Measurements from ENCODE around the gene MS4A4E. TPM values are rescaled to one million over a fixed set of nuclear protein-coding genes. Genes with fewer than 3 reads are reported as not detected.
"Not testable (repeated sequence)": the region's sequence is repeated elsewhere in the genome, so short reads cannot be mapped to it uniquely, and the experiment has no call there.

MS4A4E gene
- total RNA-seq, 1 experiment from 2014 or later: not detected

GRCh38 chr11:60175860-60176275 is 67.1 kb downstream of the MS4A4E start:
- no peak for DNase-seq (ENCODE audit: low read depth)

DNA sequence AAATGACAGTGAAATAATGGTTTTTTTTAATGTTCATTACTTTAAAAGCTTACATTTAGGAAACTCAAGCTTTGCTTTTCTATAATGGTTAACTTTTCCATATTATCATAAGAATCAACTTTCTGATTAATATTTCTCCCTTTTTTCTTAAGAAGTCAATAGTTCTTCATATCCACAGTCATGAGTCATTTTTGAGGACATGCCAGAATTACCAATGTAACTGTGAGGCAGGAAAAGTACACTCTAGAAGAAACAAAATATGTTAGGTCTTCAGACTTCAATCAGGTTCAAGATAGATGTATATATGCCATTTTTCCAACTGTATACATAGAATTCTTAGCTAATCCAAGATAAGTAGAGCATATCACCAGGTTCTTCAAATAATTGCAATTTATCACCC is 70.9 kb downstream of the MS4A4E start:
- DNase-seq (ENCODE audit: low read depth): no peak

DNA sequence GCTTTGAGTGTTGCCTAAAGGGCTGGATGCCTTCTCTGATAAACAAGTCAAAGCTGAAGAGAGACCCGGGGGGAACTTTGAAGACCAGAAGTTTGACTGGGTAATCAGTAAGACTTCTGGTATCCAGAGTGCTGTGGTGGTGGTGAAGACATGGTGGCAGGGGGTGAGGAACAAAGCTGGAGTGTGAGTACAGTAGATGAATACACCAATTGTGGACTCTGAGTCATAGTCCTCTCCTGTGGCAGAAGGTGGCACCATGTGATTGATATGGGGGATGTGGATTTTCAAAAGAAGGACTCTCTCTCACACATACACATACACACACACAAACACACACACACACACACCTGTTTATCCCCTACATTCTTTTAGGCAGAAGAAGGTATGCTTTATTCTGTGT is 72.4 kb downstream of the MS4A4E start:
- no peak for DNase-seq (ENCODE audit: low read depth)

- DNase-seq (ENCODE audit: low read depth): peak; percentile 59
Measured at GRCh38 chr11:60169264-60169915, 73.5 kb downstream of the MS4A4E start.

DNA sequence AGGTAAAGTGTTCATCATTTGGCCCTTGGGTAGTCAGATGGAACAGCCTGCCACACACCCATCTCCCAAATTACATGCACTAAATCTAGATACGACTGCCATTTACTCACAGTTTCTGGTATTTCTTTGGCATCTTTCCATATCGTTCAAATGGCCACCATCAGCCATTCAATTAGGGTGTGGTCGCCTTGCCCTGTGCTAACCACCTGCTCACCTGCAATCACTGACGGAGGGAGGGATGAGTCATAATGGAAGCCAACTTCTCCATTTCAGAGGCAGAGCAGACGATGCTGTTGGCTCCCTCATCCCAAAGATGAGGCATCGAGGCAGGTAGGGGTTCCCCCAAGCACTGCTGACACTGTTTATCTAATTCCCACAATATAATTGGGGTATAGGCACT is 74.6 kb downstream of the MS4A4E start:
- no peak for DNase-seq (ENCODE audit: low read depth)

DNA sequence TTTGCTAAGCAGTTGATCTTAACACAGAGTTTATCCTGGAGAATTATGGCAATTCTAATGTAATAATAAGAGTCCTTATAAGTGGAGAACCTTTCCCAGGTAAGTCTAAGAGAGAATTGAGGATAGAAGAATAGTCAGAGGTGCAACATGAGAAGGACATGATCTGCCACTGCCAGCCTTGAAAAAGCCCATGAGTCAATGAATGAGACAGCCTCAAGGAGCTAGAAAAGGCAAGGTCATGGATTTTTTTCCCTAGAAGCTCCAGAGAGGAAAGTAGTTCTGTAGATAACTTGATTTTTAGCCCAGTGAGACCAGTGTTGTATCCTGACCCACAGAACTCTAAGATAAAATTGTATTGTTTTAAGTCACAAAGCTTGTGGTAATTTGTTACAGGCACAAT is 77.0 kb downstream of the MS4A4E start:
- DNase-seq (ENCODE audit: low read depth): peak; percentile 12

- peak; percentile 8 for DNase-seq (ENCODE audit: low read depth)
Measured at GRCh38 chr11:60165538-60165937, 77.4 kb downstream of the MS4A4E start.

- peak; percentile 18 for DNase-seq (ENCODE audit: low read depth)
Measured at GRCh38 chr11:60164550-60165075, 78.3 kb downstream of the MS4A4E start.

DNA sequence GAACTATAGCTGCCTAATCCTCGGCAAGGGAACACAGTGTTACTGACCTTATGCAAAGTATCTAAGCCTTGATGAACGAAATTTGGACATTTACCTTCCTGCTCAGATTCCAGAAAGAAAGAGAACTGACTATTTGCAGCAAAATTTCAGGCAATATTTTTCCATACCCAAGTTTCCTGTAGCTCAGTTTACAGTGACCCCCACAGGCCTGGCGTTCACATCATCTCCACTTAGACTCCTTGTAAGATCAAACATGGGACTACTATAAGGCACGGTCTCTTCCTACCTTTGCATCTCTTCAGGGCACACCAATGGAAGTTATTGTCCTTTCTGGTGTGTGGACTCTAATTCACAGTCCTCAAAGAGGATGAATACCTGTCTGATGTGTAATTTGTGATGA is 81.2 kb downstream of the MS4A4E start:
- no peak for DNase-seq (ENCODE audit: low read depth)

- no peak for DNase-seq (ENCODE audit: low read depth)
Measured at GRCh38 chr11:60161107-60161506, 81.8 kb downstream of the MS4A4E start.

DNA sequence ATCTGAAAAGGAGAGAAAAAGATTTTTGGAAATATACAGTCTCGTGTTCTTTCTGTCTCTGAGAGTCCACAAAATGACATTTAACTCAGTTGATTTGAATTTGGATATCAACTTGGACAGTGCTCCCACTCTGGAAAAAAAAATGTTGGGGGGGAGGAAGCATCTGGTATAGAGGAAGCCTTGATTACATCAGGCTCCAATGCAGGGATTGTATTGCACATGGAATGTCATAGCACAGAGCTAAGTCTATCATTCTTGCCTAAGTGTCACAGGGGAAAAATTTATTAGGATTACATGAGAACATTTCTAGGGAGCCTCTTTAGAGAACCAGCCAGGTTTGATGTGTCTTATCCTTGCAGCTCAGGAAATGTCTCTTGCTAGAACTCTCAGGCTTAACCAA is 83.1 kb downstream of the MS4A4E start:
- no peak for DNase-seq (ENCODE audit: low read depth)

- DNase-seq (ENCODE audit: low read depth): no peak
Measured at GRCh38 chr11:60159284-60159683, 83.7 kb downstream of the MS4A4E start.

GRCh38 chr11:60158636-60159035 is 84.3 kb downstream of the MS4A4E start:
- no peak for DNase-seq (ENCODE audit: low read depth)

- no peak for DNase-seq (ENCODE audit: low read depth)
Measured at GRCh38 chr11:60155931-60156330, 87.0 kb downstream of the MS4A4E start.

- DNase-seq (ENCODE audit: low read depth): not testable (repeated sequence)
Measured at GRCh38 chr11:60152727-60153126, 90.2 kb downstream of the MS4A4E start.

DNA sequence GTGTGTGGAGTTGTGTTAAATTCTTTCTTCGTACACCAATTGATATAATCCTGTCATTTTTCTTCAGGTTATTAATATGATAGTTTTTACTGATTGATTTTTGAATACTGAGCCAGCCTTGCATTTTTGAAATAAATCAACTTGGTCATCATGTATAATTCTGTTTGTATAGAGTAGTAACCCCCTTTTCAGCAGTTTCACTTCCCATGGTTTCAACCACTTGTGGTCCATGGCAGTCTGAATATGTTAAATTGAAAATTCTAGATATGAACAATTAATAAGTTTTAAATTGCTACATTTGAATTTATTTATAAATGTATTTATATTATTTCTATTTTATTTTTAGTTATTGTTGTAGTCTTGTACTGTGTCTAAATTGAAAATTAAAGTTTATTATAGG is 92.7 kb downstream of the MS4A4E start:
- no peak for DNase-seq (ENCODE audit: low read depth)

Other genes with a start within 250 kb of the MS4A4E start
- not detected in 2 replicates for gene OOSP4B, start 226.0 kb downstream of the MS4A4E start, total RNA-seq (2014; rRNA removed; shearing (Covaris generic))
- not detected in 2 replicates for gene OOSP2, start 202.7 kb downstream of the MS4A4E start, total RNA-seq (2014; rRNA removed; shearing (Covaris generic))
- not detected in 2 replicates for gene MS4A3, start 186.5 kb downstream of the MS4A4E start, total RNA-seq (2014; rRNA removed; shearing (Covaris generic))
- gene MS4A2, start 154.5 kb downstream of the MS4A4E start, total RNA-seq (2014; rRNA removed; shearing (Covaris generic)): not detected in 2 replicates
- not detected in 2 replicates for gene MS4A6A, start 60.1 kb downstream of the MS4A4E start, total RNA-seq (2014; rRNA removed; shearing (Covaris generic))
- gene MS4A4A, start 37.5 kb upstream of the MS4A4E start, total RNA-seq (2014; rRNA removed; shearing (Covaris generic)): 33.0 and 50.9 TPM in 2 replicates
- gene MS4A6E, start 84.1 kb upstream of the MS4A4E start, total RNA-seq (2014; rRNA removed; shearing (Covaris generic)): 25.8 and 38.5 TPM in 2 replicates
- not detected in 2 replicates for gene MS4A7, start 135.4 kb upstream of the MS4A4E start, total RNA-seq (2014; rRNA removed; shearing (Covaris generic))
- gene MS4A14, start 153.3 kb upstream of the MS4A4E start, total RNA-seq (2014; rRNA removed; shearing (Covaris generic)): not detected in 2 replicates
- not detected in 2 replicates for gene MS4A5, start 186.4 kb upstream of the MS4A4E start, total RNA-seq (2014; rRNA removed; shearing (Covaris generic))
- gene MS4A1, start 212.7 kb upstream of the MS4A4E start, total RNA-seq (2014; rRNA removed; shearing (Covaris generic)): not detected in 2 replicates
- gene MS4A12, start 249.6 kb upstream of the MS4A4E start, total RNA-seq (2014; rRNA removed; shearing (Covaris generic)): 0.27 TPM in 1 of 2 replicates, not detected in the other